GM18861 (cell line): ENCODE results near the gene HSD3B1.
"Not testable (repeated sequence)": the region's sequence is repeated elsewhere in the genome, so short reads cannot be mapped to it uniquely, and the experiment has no call there.

Source experiments
- ATAC-seq: cut with Tn5 transposase; IDR thresholded peaks from one replicate; pipeline ENCODE4 v1.9.1; 2021; ENCODE audit not compliant: unreplicated experiment

The HSD3B1 gene

GRCh38 chr1:119551218-119551617 lies 44.2 kb downstream of the HSD3B1 start:
- no peak for ATAC-seq

- ATAC-seq: not testable (repeated sequence)
Measured at GRCh38 chr1:119552656-119553055, 45.6 kb downstream of the HSD3B1 start.

GRCh38 chr1:119553302-119554071 lies 46.5 kb downstream of the HSD3B1 start:
- not testable (repeated sequence) for ATAC-seq

GRCh38 chr1:119554183-119554582 lies 47.2 kb downstream of the HSD3B1 start:
- no peak for ATAC-seq

GRCh38 chr1:119556423-119556822 lies 49.4 kb downstream of the HSD3B1 start:
- no peak for ATAC-seq

GRCh38 chr1:119560402-119560801 lies 53.4 kb downstream of the HSD3B1 start:
- not testable (repeated sequence) for ATAC-seq

GRCh38 chr1:119564548-119564947 lies 57.5 kb downstream of the HSD3B1 start:
- no peak for ATAC-seq
